ENCODE measurements around the gene ZFYVE19. TPM values are rescaled to one million over a fixed set of nuclear protein-coding genes. Genes with fewer than 3 reads are reported as not detected.

The ZFYVE19 gene
- total and polyA plus RNA-seq, 2 of the 13 experiments (the other 11 are each of a cell fraction or from before 2014, with no cell fraction given), result 23.3 to 44.0 TPM

GRCh38 chr15:40843885-40844695, 37.2 kb downstream of the ZFYVE19 start, which contains the start of gene SPINT1 (continued):
- TF ChIP-seq BORCS8-MEF2B (CRISPR knock-in tag; IDR thresholded peaks at IDR 0.05), result no peak
- TF ChIP-seq SCMH1 (CRISPR knock-in tag; IDR thresholded peaks at IDR 0.05; ENCODE audit: borderline replicate concordance), result no peak
- TF ChIP-seq ZNF263 (CRISPR knock-in tag; IDR thresholded peaks at IDR 0.05), result peak; percentile 88
- peak; percentile 24; the same call in 1 of the 2 replicates for TF ChIP-seq ZNF687 (CRISPR knock-in tag; IDR thresholded peaks at IDR 0.05)
- peak; percentile 22; the same call in 1 of the 2 replicates for TF ChIP-seq KLF12 (CRISPR knock-in tag; IDR thresholded peaks at IDR 0.05; ENCODE audit: borderline replicate concordance)
- TF ChIP-seq TBX2 (CRISPR knock-in tag; IDR thresholded peaks at IDR 0.05; ENCODE audit: borderline replicate concordance), result 0 out of 2 replicates have a peak, but pooled peaks have one; percentile 31
- no peak for TF ChIP-seq HNF4A (CRISPR knock-in tag; IDR thresholded peaks at IDR 0.05)
- TF ChIP-seq PBX2 (CRISPR knock-in tag; IDR thresholded peaks at IDR 0.05), result no peak
- peak; percentile 81 for TF ChIP-seq HNRNPLL (IDR thresholded peaks at IDR 0.05; ENCODE audit: low read depth, low read length, poor library complexity, severe bottlenecking)
- peak; percentile 33; the same call in 1 of the 2 replicates for TF ChIP-seq ZFY (CRISPR knock-in tag; IDR thresholded peaks at IDR 0.05)

Data from HepG2 (cell line).